Embryonic facial prominence (tissue), 1 donor: ENCODE results near the gene SLC25A48.

ENCODE experiments used
- DNase-seq: peaks from one replicate; pipeline ENCODE4 v3.0.0-alpha.2; 2016; ENCODE audit errors: extremely low spot score

Gene SLC25A48

DNA sequence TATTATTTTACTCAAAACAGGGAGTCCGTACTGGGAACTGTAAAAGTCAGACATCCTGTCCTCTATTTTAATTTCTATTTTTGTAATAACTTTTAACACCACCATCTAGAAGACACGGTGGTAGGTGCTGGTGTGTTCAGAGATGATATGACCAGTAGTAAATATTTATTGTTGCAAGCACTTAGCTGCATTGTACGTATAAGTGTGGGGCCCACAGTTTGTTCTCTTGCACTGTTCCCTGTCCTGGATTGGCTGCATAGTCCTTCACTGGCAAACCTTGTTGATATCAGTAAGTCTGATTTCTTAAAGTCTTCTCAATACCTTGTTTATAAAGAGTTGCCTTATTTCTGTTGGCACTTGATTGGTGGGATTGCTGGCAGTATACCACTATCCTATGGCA is 85.7 kb downstream of the SLC25A48 start:
- no peak for DNase-seq

GRCh38 chr5:135921388-135921787 is 86.9 kb downstream of the SLC25A48 start:
- DNase-seq = no peak

DNA sequence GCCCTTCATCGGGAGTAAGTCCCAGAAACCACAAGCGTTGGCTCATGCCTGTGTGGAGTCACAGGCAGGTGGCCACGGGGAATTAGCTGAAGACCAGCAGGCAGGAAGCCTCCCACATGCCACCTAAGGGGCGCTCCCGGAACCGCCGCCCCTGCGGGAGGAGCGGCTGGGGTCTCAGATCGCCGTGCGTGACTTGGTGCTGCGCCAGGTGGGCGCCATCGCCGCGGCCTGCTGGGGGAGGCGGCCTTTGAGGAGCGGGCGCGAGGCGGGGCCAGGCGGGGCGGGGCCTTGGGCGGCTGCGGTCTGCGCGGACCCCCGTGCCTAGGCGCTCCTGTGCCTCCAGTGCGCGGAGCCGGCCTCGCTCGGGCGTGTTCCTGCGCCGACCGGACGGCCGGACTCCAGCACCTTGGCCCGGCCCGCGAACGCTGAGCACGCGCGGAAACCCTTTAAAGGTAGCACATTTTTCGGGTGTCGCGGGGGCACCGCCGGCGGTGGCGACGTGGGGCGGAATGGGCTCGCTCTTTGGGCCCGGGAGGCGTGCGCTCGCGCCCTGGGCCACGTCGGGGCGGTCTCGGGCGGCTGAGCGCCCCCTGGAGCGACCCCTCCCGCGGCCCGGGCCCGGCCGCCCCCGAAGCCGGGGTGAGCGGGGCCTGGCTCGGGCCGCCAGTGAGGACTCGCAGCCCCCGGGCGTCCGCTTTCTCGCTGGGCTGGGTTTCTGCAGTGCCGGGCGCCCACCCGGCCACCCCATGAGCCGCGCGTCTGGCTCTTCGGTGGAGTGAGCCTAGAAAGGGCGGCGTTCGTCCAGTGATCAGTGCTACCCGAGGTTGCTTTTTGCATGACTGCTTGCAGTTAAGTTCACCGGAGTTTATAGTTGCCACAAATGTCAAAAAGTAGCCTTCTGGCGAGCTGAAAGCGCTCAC is 95.8 kb downstream of the SLC25A48 start:
- no peak for DNase-seq

DNA sequence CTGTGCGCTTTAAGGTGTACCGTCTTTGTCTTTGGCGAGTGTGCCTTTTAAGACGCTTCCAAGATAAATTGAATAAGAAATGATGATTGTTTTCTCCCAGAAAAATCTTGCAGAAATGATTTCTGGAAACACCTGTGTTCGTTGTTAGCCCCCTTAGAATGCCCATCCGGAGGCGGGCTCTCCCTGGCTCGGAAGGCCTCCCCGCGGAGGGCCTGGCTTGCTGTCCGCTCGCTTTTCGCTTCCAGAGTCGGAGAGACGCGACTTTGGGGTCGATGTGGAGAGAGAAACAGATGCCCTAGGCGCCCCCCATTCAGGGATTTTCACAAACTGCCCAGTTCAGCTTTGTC is 96.5 kb downstream of the SLC25A48 start:
- no peak for DNase-seq

GRCh38 chr5:135934939-135935338 is 100.5 kb downstream of the SLC25A48 start:
- no peak for DNase-seq

DNA sequence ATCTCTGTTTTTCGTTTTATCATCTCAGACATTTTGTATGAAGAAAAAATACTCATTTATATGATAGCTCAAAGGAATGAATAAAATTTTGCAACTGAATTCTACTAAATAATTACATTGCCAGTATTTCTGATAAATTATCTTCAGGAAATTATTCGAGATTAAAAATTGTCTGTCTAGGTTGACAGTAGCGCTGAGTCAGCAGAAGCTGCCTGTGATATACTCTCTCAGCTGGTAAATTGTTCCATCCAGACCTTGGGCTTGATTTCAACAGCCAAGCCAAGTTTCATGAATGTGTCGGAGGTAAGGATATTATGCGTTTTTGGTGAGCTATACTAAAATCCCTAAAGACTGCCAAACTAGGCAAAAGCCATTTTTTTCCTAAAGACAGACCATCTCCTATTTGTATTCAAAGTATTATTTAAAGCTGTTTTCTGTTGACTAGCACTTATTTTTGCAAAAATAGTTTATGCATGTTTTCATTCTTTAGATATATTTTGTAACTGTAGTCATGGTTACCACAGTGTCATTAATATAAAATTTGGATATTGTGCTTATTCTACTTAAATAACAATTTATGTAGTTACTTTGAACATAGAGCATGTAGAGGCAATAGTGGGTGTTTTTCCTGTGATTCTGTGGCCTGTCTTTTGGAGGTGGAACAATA is 102.9 kb downstream of the SLC25A48 start:
- no peak for DNase-seq
